PFSK-1 (cell line): ENCODE results near the gene CDH2.

Experiments
- FOXP2 ChIP-seq: optimal IDR thresholded peaks from 2 replicates; pipeline ENCODE3; 2011; ENCODE audit warnings: borderline replicate concordance, control low read depth, inconsistent platforms; ENCODE audit not compliant: insufficient read depth; ENCODE audit errors: extremely low read length, extremely low read depth
- POLR2AphosphoS5 ChIP-seq: IDR thresholded peaks from 2 replicates; pipeline ENCODE4 v1.6.1; 2012; ENCODE audit warnings: low read depth, mild to moderate bottlenecking, control low read depth, low read length, moderate library complexity
- REST ChIP-seq, 2 experiments: IDR thresholded peaks; 2 replicates each; pipeline versions ENCODE4 v1.6.1 to v1.8.0; 2011 to 2012; ENCODE audit warnings: low read depth in 2 of 2, low read length in 2 of 2, control low read depth in 1 of 2, inconsistent platforms in 1 of 2, mild to moderate bottlenecking in 1 of 2, moderate library complexity in 1 of 2; ENCODE audit not compliant: insufficient read depth in 1 of 2
- SIN3A ChIP-seq: IDR thresholded peaks from 2 replicates; pipeline ENCODE4 v1.6.1; 2012; ENCODE audit warnings: mild to moderate bottlenecking, low read length, moderate library complexity, borderline replicate concordance; ENCODE audit not compliant: insufficient read depth
- TAF1 ChIP-seq: IDR thresholded peaks from 2 replicates; pipeline ENCODE4 v1.6.1; 2012; ENCODE audit warnings: low read length, control low read depth, borderline replicate concordance; ENCODE audit not compliant: insufficient read depth

CDH2 gene

GRCh38 chr18:28045176-28045810 lies 131.6 kb downstream of the CDH2 start:
- no peak for TF ChIP-seq POLR2AphosphoS5
- peak in 1 of 2 experiments; percentile 71; a peak in 1 of 4 replicates for TF ChIP-seq REST (IDR thresholded peaks at IDR 0.05; ENCODE audit: insufficient read depth in 1 of 2, low read depth in 2 of 2, low read length in 2 of 2)

GRCh38 chr18:28044036-28044435 lies 132.9 kb downstream of the CDH2 start:
- TF ChIP-seq FOXP2 (no peak), TAF1 (no peak), POLR2AphosphoS5 (no peak), REST (IDR thresholded peaks at IDR 0.05; ENCODE audit: insufficient read depth in 1 of 2, low read depth in 2 of 2, low read length in 2 of 2) (no peak), SIN3A (no peak)

GRCh38 chr18:28043631-28044030 lies 133.3 kb downstream of the CDH2 start:
- TF ChIP-seq POLR2AphosphoS5 = no peak
- no peak for TF ChIP-seq TAF1
- no peak for TF ChIP-seq REST (IDR thresholded peaks at IDR 0.05; ENCODE audit: insufficient read depth in 1 of 2, low read depth in 2 of 2, low read length in 2 of 2)

GRCh38 chr18:28041366-28041765 lies 135.6 kb downstream of the CDH2 start:
- TF ChIP-seq TAF1 (no peak), REST (IDR thresholded peaks at IDR 0.05; ENCODE audit: insufficient read depth in 1 of 2, low read depth in 2 of 2, low read length in 2 of 2) (no peak), POLR2AphosphoS5 (no peak), SIN3A (no peak), FOXP2 (no peak)

GRCh38 chr18:28040716-28041115 lies 136.2 kb downstream of the CDH2 start:
- TF ChIP-seq SIN3A (no peak), FOXP2 (no peak), TAF1 (no peak), POLR2AphosphoS5 (no peak), REST (IDR thresholded peaks at IDR 0.05; ENCODE audit: insufficient read depth in 1 of 2, low read depth in 2 of 2, low read length in 2 of 2) (no peak)
